GM12892 (cell line): ENCODE results near the gene EWSR1.

Experiments
- POLR2AphosphoS5 ChIP-seq: IDR thresholded peaks from 2 replicates; pipeline ENCODE4 v1.6.1; 2011; ENCODE audit warnings: low read depth, low read length, control low read depth
- TAF1 ChIP-seq: IDR thresholded peaks from 2 replicates; pipeline ENCODE4 v1.6.1; 2011; ENCODE audit warnings: low read depth, mild to moderate bottlenecking, control low read depth, low read length, borderline replicate concordance

GRCh38 chr22:29344137-29344536 lies 76.1 kb downstream of the EWSR1 start:
- TF ChIP-seq POLR2AphosphoS5 (no peak), TAF1 (no peak)
